Prostate gland (tissue), 2 donors: ENCODE measurements around the gene MLN.

Experiments
- CTCF ChIP-seq, 4 experiments: fragments of 200-600 bp in 2 of 4; fragments of 450-650 bp in 2 of 4; sonication (generic) in 2 of 4; IDR thresholded peaks; 1 replicate in 3 of 4; 2 replicates in 1 of 4; pipeline ENCODE4 v1.5.1; 2016 to 2019; ENCODE audit warnings: antibody characterized with exemption in 4 of 4, mild to moderate bottlenecking in 2 of 4, moderate library complexity in 2 of 4
- POLR2A ChIP-seq: fragments of 450-650 bp; IDR thresholded peaks from one replicate; pipeline ENCODE4 v1.6.1; 2016; ENCODE audit warnings: antibody characterized with exemption, mild to moderate bottlenecking
- POLR2AphosphoS5 ChIP-seq: sonication (generic); formaldehyde crosslinking; IDR thresholded peaks from one replicate; pipeline ENCODE4 v1.6.1; 2017; ENCODE audit warnings: antibody characterized with exemption

GRCh38 chr6:33785778-33786177, 18.0 kb downstream of the MLN start:
- no peak for TF ChIP-seq CTCF (IDR thresholded peaks at IDR 0.05)
- no peak for TF ChIP-seq POLR2A
- no peak for TF ChIP-seq POLR2AphosphoS5
